Measurements from ENCODE around the gene DRG2. TPM values are rescaled to one million over a fixed set of nuclear protein-coding genes. Genes with fewer than 3 reads are reported as not detected.

The DRG2 gene
- total RNA-seq, 4 donors from 2014 or later: 34.7 to 52.3 (median 37.4) TPM

GRCh38 chr17:18129041-18129502, 41.3 kb downstream of the DRG2 start:
- H3K27me3 ChIP-seq: no peaks in the 10 kb centered on the region
- no peaks in the 10 kb centered on the region for H3K36me3 ChIP-seq
- in situ Hi-C loops (cut with MboI; ENCODE audit: low sequenced_read_pairs in 4 of 4): no loop called here
- intact Hi-C loops (cut with DNase I; ENCODE audit: low total_unique reads): no loop called here
- no peak for ATAC-seq
- TF ChIP-seq POLR2A (IDR thresholded peaks at IDR 0.05) (no peak), CTCF (IDR thresholded peaks at IDR 0.05 in 4 of 5, conservative IDR thresholded peaks at IDR 0.05 in 1 of 5) (no peak)
- no peaks in the 10 kb centered on the region for H3K9me3 ChIP-seq
- peaks cover 1 to 2% of the 10 kb centered on the region in 2 donors for H3K4me1 ChIP-seq
- no peak overlapping the region for H3K4me3 ChIP-seq
- H3K27ac ChIP-seq: no peak overlapping the region
- no peak for DNase-seq

GRCh38 chr17:18132711-18133110, 45.0 kb downstream of the DRG2 start:
- Histone ChIP-seq H3K4me1 (no peaks in the 10 kb centered on the region), H3K27me3 (no peaks in the 10 kb centered on the region), H3K36me3 (no peaks in the 10 kb centered on the region), H3K4me3 (no peak overlapping the region), H3K9me3 (no peaks in the 10 kb centered on the region), H3K27ac (no peak overlapping the region)
- TF ChIP-seq CTCF (IDR thresholded peaks at IDR 0.05 in 4 of 5, conservative IDR thresholded peaks at IDR 0.05 in 1 of 5): no peak
- no peak for TF ChIP-seq POLR2A (IDR thresholded peaks at IDR 0.05)
- ATAC-seq (no peak), DNase-seq (no peak)
- in situ Hi-C loops (cut with MboI; ENCODE audit: low sequenced_read_pairs in 4 of 4) (no loop called here), intact Hi-C loops (cut with DNase I; ENCODE audit: low total_unique reads) (no loop called here)

- H3K27me3 ChIP-seq: no peaks in the 10 kb centered on the region
- DNase-seq: no peak
- intact Hi-C loops (cut with DNase I; ENCODE audit: low total_unique reads): no loop called here
- H3K4me3 ChIP-seq: no peak overlapping the region
- H3K36me3 ChIP-seq: no peaks in the 10 kb centered on the region
- no peak overlapping the region for H3K27ac ChIP-seq
- ATAC-seq: no peak
- in situ Hi-C loops (cut with MboI; ENCODE audit: low sequenced_read_pairs in 4 of 4): no loop called here
- H3K4me1 ChIP-seq: peaks cover 0 to 10% of the 10 kb centered on the region in 2 donors
- no peaks in the 10 kb centered on the region for H3K9me3 ChIP-seq
- no peak for TF ChIP-seq POLR2A (IDR thresholded peaks at IDR 0.05)
- no peak for TF ChIP-seq CTCF (IDR thresholded peaks at IDR 0.05 in 4 of 5, conservative IDR thresholded peaks at IDR 0.05 in 1 of 5)
Measured at GRCh38 chr17:18136357-18136756, 48.6 kb downstream of the DRG2 start.

- Histone ChIP-seq H3K36me3 (no peaks in the 10 kb centered on the region), H3K9me3 (no peaks in the 10 kb centered on the region), H3K4me1 (peaks cover 0 to 10% of the 10 kb centered on the region in 2 donors), H3K27me3 (no peaks in the 10 kb centered on the region), H3K4me3 (no peak overlapping the region), H3K27ac (no peak overlapping the region)
- DNase-seq (no peak), ATAC-seq (no peak)
- intact Hi-C loops (cut with DNase I; ENCODE audit: low total_unique reads) (no loop called here), in situ Hi-C loops (cut with MboI; ENCODE audit: low sequenced_read_pairs in 4 of 4) (no loop called here)
- TF ChIP-seq CTCF (IDR thresholded peaks at IDR 0.05 in 4 of 5, conservative IDR thresholded peaks at IDR 0.05 in 1 of 5) (no peak), POLR2A (IDR thresholded peaks at IDR 0.05) (no peak)
Measured at GRCh38 chr17:18138065-18138749, 50.5 kb downstream of the DRG2 start.

- DNase-seq (no peak), ATAC-seq (no peak)
- intact Hi-C loops (cut with DNase I; ENCODE audit: low total_unique reads) (no loop called here), in situ Hi-C loops (cut with MboI; ENCODE audit: low sequenced_read_pairs in 4 of 4) (no loop called here)
- H3K4me3 ChIP-seq: no peak overlapping the region
- TF ChIP-seq POLR2A (IDR thresholded peaks at IDR 0.05): no peak
- TF ChIP-seq CTCF (IDR thresholded peaks at IDR 0.05 in 4 of 5, conservative IDR thresholded peaks at IDR 0.05 in 1 of 5): no peak
- no peak overlapping the region for H3K27ac ChIP-seq
- H3K4me1 ChIP-seq: peaks cover 0 to 10% of the 10 kb centered on the region in 2 donors
- no peaks in the 10 kb centered on the region for H3K27me3 ChIP-seq
- no peaks in the 10 kb centered on the region for H3K9me3 ChIP-seq
- H3K36me3 ChIP-seq: no peaks in the 10 kb centered on the region
Measured at GRCh38 chr17:18139092-18139491, 51.3 kb downstream of the DRG2 start.

All from gastrocnemius medialis (tissue), 4 donors.